ENCODE results near the gene SOSTDC1.

The SOSTDC1 gene

GRCh38 chr7:16433568-16434122 lies 31.9 kb downstream of the SOSTDC1 start:
- H3K27ac ChIP-seq (ENCODE audit: low read length), result no peak overlapping the region
- H3K36me3 ChIP-seq (ENCODE audit: control insufficient read depth, insufficient read depth, low read length), result no peaks in the 10 kb centered on the region
- H3K27me3 ChIP-seq (ENCODE audit: control insufficient read depth, insufficient read depth, low read length), result no peaks in the 10 kb centered on the region
- no peaks in the 10 kb centered on the region for H3K4me1 ChIP-seq (ENCODE audit: control insufficient read depth, insufficient read depth, low read length)
- no peak for DNase-seq (ENCODE audit: low read depth, low spot score)
- H3K9me3 ChIP-seq (ENCODE audit: control insufficient read depth, insufficient read depth, low read length), result no peaks in the 10 kb centered on the region
- WGBS (ENCODE audit: insufficient coverage, insufficient read length), result no CpG with 5 or more reads among the region's 2 CpGs
- no peak overlapping the region for H3K4me3 ChIP-seq (ENCODE audit: low read length)

DNA sequence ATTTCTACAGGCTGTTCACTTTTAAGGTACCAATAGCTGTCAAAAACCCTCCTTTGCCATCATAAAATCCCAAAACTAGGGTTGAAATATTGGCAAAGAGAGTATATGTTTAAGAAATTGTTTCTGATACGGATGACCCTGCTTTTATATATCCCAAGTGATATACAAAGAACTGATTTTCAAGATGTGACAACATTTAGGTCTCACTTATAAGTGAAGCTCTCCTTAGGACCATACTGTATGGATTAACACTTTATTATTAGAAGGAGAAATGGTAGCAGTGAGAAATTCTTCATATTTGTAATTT lies 33.2 kb downstream of the SOSTDC1 start:
- no peaks in the 10 kb centered on the region for H3K9me3 ChIP-seq (ENCODE audit: control insufficient read depth, insufficient read depth, low read length)
- no peak overlapping the region for H3K4me3 ChIP-seq (ENCODE audit: low read length)
- H3K27ac ChIP-seq (ENCODE audit: low read length), result no peak overlapping the region
- no peak for DNase-seq (ENCODE audit: low read depth, low spot score)
- no peaks in the 10 kb centered on the region for H3K4me1 ChIP-seq (ENCODE audit: control insufficient read depth, insufficient read depth, low read length)
- WGBS (ENCODE audit: insufficient coverage, insufficient read length), result no CpG with 5 or more reads among the region's 1 CpG
- H3K27me3 ChIP-seq (ENCODE audit: control insufficient read depth, insufficient read depth, low read length), result no peaks in the 10 kb centered on the region
- no peaks in the 10 kb centered on the region for H3K36me3 ChIP-seq (ENCODE audit: control insufficient read depth, insufficient read depth, low read length)

GRCh38 chr7:16431646-16432424 lies 33.7 kb downstream of the SOSTDC1 start:
- Histone ChIP-seq H3K9me3 (ENCODE audit: control insufficient read depth, insufficient read depth, low read length) (no peaks in the 10 kb centered on the region), H3K4me1 (ENCODE audit: control insufficient read depth, insufficient read depth, low read length) (no peaks in the 10 kb centered on the region), H3K27ac (ENCODE audit: low read length) (no peak overlapping the region), H3K4me3 (ENCODE audit: low read length) (no peak overlapping the region), H3K36me3 (ENCODE audit: control insufficient read depth, insufficient read depth, low read length) (no peaks in the 10 kb centered on the region), H3K27me3 (ENCODE audit: control insufficient read depth, insufficient read depth, low read length) (no peaks in the 10 kb centered on the region)
- DNase-seq (ENCODE audit: low read depth, low spot score), result peak; percentile 29
- no CpG with 5 or more reads among the region's 2 CpGs for WGBS (ENCODE audit: insufficient coverage, insufficient read length)

DNA sequence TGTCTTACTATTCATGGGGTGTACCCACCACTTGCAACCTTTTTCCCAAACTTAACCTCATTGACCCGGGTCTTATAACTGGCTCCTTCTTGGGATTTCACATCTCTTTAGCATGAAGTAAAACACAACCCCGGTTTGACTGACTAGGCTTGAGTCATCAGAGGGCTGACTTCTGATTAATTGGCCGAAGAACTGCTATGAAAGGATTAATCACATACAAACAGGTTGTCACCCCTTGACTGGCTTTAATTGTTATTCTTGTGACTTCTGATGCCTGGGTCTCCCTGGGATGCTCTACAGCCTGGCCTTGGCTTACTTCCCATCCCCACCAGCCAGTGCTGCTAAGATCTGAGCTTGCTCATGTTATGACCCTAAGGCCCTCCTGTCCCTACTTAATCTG lies 35.4 kb downstream of the SOSTDC1 start:
- H3K27ac ChIP-seq (ENCODE audit: low read length), result no peak overlapping the region
- WGBS (ENCODE audit: insufficient coverage, insufficient read length), result no CpG with 5 or more reads among the region's 3 CpGs
- no peaks in the 10 kb centered on the region for H3K4me1 ChIP-seq (ENCODE audit: control insufficient read depth, insufficient read depth, low read length)
- H3K36me3 ChIP-seq (ENCODE audit: control insufficient read depth, insufficient read depth, low read length), result no peaks in the 10 kb centered on the region
- no peaks in the 10 kb centered on the region for H3K27me3 ChIP-seq (ENCODE audit: control insufficient read depth, insufficient read depth, low read length)
- H3K9me3 ChIP-seq (ENCODE audit: control insufficient read depth, insufficient read depth, low read length), result no peaks in the 10 kb centered on the region
- DNase-seq (ENCODE audit: low read depth, low spot score), result no peak
- no peak overlapping the region for H3K4me3 ChIP-seq (ENCODE audit: low read length)

DNA sequence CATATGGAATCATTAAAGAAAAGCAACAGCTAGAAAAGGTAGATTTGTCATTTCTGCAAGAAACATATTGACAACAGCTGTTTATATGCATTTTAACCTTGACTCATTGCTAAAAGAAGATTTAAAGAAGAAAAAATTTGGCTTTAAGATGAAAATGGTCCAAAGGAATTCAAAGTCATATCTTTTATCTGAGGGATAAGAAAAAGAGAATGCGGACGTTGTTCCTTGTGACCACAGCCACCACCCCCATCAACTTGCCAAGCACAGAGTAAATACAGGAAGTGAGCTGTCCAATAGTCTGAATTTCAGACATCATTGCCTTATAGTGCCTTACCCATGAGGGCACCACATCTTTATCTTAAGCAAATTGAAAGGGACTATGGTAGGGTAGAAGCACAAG lies 36.9 kb downstream of the SOSTDC1 start:
- DNase-seq (ENCODE audit: low read depth, low spot score), result no peak
- Histone ChIP-seq H3K4me1 (ENCODE audit: control insufficient read depth, insufficient read depth, low read length) (no peaks in the 10 kb centered on the region), H3K9me3 (ENCODE audit: control insufficient read depth, insufficient read depth, low read length) (no peaks in the 10 kb centered on the region), H3K36me3 (ENCODE audit: control insufficient read depth, insufficient read depth, low read length) (no peaks in the 10 kb centered on the region), H3K27ac (ENCODE audit: low read length) (no peak overlapping the region), H3K27me3 (ENCODE audit: control insufficient read depth, insufficient read depth, low read length) (no peaks in the 10 kb centered on the region), H3K4me3 (ENCODE audit: low read length) (no peak overlapping the region)
- WGBS (ENCODE audit: insufficient coverage, insufficient read length), result no CpG with 5 or more reads among the region's 2 CpGs

DNA sequence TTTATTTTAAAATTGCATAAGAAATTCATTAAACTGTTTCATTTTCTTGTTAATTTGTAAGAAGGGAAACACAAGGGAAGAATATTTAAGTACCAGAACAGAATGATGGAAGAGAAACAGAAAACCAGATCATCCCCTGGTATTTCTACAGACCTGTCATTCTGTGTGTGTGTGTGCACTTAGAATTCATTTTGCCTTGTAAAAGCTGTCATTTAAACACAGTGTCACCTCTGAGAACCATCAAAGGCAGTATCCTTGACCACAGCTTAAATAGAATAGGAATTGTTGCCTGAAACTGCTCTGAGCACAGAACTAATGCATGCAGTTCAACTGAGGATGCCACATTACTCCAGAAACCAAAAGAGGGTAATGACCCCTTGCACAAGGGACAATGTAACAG lies 37.4 kb downstream of the SOSTDC1 start:
- Histone ChIP-seq H3K27me3 (ENCODE audit: control insufficient read depth, insufficient read depth, low read length) (no peaks in the 10 kb centered on the region), H3K9me3 (ENCODE audit: control insufficient read depth, insufficient read depth, low read length) (no peaks in the 10 kb centered on the region), H3K4me1 (ENCODE audit: control insufficient read depth, insufficient read depth, low read length) (no peaks in the 10 kb centered on the region), H3K4me3 (ENCODE audit: low read length) (no peak overlapping the region), H3K36me3 (ENCODE audit: control insufficient read depth, insufficient read depth, low read length) (no peaks in the 10 kb centered on the region), H3K27ac (ENCODE audit: low read length) (no peak overlapping the region)
- DNase-seq (ENCODE audit: low read depth, low spot score), result no peak

DNA sequence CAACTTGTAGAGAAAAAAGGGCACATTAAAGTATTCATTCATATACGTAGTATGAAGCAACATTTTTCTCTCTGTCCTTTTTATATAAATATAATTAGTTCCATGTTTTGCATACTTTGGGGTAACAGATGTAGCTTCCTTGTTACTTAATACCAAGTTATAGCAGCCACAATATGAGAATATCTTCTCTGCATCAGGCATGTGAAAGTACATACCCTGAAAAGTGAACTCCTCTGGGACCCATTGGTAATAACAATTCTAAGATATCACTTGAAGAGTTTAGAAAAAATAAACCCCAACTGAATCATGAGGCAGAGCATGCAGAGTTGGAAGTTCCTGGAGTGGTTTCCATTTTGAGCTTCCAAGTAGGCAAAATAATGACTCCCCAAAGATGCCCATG lies 41.8 kb downstream of the SOSTDC1 start:
- no peak for DNase-seq (ENCODE audit: low read depth, low spot score)
- Histone ChIP-seq H3K4me3 (ENCODE audit: low read length) (no peak overlapping the region), H3K36me3 (ENCODE audit: control insufficient read depth, insufficient read depth, low read length) (no peaks in the 10 kb centered on the region), H3K27ac (ENCODE audit: low read length) (no peak overlapping the region), H3K4me1 (ENCODE audit: control insufficient read depth, insufficient read depth, low read length) (no peaks in the 10 kb centered on the region), H3K27me3 (ENCODE audit: control insufficient read depth, insufficient read depth, low read length) (no peaks in the 10 kb centered on the region; the same call in 1 of the 2 replicates), H3K9me3 (ENCODE audit: control insufficient read depth, insufficient read depth, low read length) (no peaks in the 10 kb centered on the region)
- WGBS (ENCODE audit: insufficient coverage, insufficient read length), result no CpG with 5 or more reads among the region's 1 CpG

DNA sequence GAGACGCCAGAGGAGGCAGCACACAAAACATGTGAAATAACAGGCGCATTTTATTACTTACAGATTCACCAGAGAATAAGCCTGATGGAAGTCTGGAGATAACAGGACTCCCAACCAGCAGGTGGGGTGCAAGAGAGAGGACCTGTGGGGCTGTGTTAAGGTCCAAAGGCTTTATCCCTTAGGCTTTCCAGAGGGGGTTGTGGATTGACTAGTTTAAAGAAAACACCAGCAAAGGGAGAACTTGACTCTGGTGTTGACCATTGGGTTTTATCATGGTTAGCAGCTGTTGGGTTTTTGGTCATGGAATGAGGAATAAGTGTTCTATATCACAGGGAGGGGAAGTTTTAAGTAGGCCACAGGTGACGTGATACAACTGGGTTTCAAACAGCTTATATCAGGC lies 42.6 kb downstream of the SOSTDC1 start:
- Histone ChIP-seq H3K4me3 (ENCODE audit: low read length) (no peak overlapping the region), H3K9me3 (ENCODE audit: control insufficient read depth, insufficient read depth, low read length) (no peaks in the 10 kb centered on the region), H3K27me3 (ENCODE audit: control insufficient read depth, insufficient read depth, low read length) (no peaks in the 10 kb centered on the region; the same call in 1 of the 2 replicates), H3K27ac (ENCODE audit: low read length) (no peak overlapping the region), H3K36me3 (ENCODE audit: control insufficient read depth, insufficient read depth, low read length) (no peaks in the 10 kb centered on the region), H3K4me1 (ENCODE audit: control insufficient read depth, insufficient read depth, low read length) (no peaks in the 10 kb centered on the region)
- no peak for DNase-seq (ENCODE audit: low read depth, low spot score)
- WGBS (ENCODE audit: insufficient coverage, insufficient read length), result no CpG with 5 or more reads among the region's 3 CpGs

DNA sequence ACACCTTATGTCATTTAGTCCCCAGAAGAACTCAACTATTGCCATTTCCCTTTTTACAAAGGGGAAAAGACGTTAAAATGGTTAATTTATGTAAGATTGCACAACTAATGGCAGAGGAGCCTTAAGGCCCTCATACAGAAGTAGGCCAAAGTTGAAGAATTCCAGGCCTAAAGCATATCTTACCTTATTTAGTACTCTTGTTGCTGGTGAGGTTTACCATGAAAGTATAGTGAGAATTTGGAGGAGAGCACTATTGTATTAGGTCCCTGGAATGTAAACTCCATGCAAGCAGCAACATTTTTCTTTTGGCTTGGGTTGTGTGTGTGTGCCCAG lies 43.5 kb downstream of the SOSTDC1 start:
- H3K27me3 ChIP-seq (ENCODE audit: control insufficient read depth, insufficient read depth, low read length), result no peaks in the 10 kb centered on the region; the same call in 1 of the 2 replicates
- no CpG with 5 or more reads among the region's 1 CpG for WGBS (ENCODE audit: insufficient coverage, insufficient read length)
- no peaks in the 10 kb centered on the region for H3K9me3 ChIP-seq (ENCODE audit: control insufficient read depth, insufficient read depth, low read length)
- H3K36me3 ChIP-seq (ENCODE audit: control insufficient read depth, insufficient read depth, low read length), result no peaks in the 10 kb centered on the region
- no peak overlapping the region for H3K4me3 ChIP-seq (ENCODE audit: low read length)
- no peaks in the 10 kb centered on the region for H3K4me1 ChIP-seq (ENCODE audit: control insufficient read depth, insufficient read depth, low read length)
- DNase-seq (ENCODE audit: low read depth, low spot score), result no peak
- H3K27ac ChIP-seq (ENCODE audit: low read length), result no peak overlapping the region

GRCh38 chr7:16421333-16422102 lies 44.0 kb downstream of the SOSTDC1 start, which contains the start of gene CRPPA:
TSS of gene CRPPA (minus strand) at chr7:16421538. CDS start at chr7:16421322, 216 bp downstream.
- no peaks in the 10 kb centered on the region for H3K4me1 ChIP-seq (ENCODE audit: control insufficient read depth, insufficient read depth, low read length)
- peak within 1 kb of the TSS; percentile 85 for H3K4me3 ChIP-seq (ENCODE audit: low read length)
- no peaks in the 10 kb centered on the region for H3K9me3 ChIP-seq (ENCODE audit: control insufficient read depth, insufficient read depth, low read length)
- H3K27ac ChIP-seq (ENCODE audit: low read length), result no peak within 1 kb of the TSS
- no CpG with 5 or more reads among the region's 50 CpGs for WGBS (ENCODE audit: insufficient coverage, insufficient read length)
- H3K27me3 ChIP-seq (ENCODE audit: control insufficient read depth, insufficient read depth, low read length), result no peaks in the 10 kb centered on the region; the same call in 1 of the 2 replicates
- DNase-seq (ENCODE audit: low read depth, low spot score), result no peak
- H3K36me3 ChIP-seq (ENCODE audit: control insufficient read depth, insufficient read depth, low read length), result no peaks in the 10 kb centered on the region
